Activated CD8-positive, alpha-beta memory T cell treated with anti-CD3 and anti-CD28 coated beads for 4 hours (primary cell): ENCODE data around the gene VASN.
"Not testable (repeated sequence)": the region's sequence is repeated elsewhere in the genome, so short reads cannot be mapped to it uniquely, and the experiment has no call there.

Experiments used
- DNase-seq, 2 donors: peaks; one replicate each; pipeline ENCODE4 v3.0.0-alpha.2; 2020; ENCODE audit warnings: low read depth in 2 of 2

VASN gene

DNA sequence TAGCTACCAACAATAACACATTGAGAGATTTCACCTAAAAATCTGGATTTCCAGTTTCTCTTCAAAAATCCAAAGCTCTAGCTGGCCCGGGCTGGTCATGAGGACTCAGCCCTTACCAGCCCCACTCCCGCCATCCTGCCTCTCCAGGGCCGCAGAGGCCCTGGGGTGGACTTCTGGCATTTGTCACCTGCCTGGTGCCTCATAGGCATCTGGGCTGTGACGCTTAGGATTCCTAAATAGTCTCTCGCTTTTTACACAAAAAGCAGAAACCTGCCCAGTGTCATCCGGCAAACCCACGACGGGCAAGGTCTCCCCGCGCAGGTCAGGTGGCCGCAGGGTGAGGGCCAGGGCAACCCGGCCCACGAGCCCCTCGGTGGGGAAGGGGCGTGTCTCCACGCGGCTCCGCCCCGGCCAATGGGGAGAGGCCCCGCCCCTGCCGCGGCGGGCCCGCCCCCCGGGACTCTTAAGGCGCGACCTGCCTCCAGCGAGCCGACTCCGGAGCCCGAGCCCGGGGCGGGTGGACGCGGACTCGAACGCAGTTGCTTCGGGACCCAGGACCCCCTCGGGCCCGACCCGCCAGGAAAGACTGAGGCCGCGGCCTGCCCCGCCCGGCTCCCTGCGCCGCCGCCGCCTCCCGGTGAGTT is at the start of gene VASN:
Gene VASN (plus strand): TSS at position 492 of the 644 bp plus-strand sequence. CDS start 9,030 bp downstream, outside the sequence.
- DNase-seq: peak; percentile 39 to 41

DNA sequence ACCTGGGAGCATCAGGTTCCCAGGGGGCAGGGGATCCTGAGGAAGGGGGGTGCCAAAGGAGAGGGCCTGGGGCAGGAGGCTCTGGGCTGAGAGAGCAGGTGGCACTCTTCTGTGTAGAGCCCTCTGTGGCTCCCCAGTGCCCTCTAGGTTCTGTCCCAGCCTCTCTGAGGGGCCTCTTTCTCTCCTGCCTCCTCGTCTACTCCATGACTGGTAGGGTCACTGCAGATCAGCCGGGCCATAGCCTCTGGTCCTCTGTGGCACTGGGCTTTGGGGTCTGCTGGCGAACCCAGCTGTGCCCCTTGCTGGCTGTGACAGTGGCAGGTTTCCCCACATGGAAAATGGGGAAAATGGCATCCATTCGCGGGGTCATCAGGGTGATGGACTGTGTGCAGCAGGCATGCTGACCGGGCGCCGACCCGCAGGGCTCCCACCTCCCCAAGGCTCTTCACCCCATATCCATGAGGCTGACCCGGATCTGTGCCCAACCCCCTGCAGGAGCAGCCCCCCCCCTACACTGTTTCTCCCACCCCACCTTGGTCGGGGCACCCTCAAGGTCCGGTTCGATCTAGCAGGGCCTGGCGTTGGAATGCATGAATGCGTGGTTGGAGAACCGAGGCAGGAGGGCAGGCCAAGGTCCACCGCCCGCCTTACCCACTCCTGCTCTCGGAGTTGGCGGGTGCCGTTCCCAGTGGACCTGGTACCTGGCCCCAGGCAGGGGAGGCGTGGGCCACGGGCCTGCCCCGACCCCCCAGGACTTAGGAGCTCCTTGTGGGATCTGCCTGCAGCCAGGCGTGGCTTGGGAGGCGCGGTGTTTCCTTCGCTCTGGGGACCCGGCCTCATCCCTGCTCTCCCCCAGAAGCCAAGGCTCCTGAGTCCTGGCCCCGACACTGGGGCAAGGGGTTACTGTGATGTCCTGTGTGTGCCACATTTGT is 49.3 kb upstream of the VASN start:
- DNase-seq: no peak

DNA sequence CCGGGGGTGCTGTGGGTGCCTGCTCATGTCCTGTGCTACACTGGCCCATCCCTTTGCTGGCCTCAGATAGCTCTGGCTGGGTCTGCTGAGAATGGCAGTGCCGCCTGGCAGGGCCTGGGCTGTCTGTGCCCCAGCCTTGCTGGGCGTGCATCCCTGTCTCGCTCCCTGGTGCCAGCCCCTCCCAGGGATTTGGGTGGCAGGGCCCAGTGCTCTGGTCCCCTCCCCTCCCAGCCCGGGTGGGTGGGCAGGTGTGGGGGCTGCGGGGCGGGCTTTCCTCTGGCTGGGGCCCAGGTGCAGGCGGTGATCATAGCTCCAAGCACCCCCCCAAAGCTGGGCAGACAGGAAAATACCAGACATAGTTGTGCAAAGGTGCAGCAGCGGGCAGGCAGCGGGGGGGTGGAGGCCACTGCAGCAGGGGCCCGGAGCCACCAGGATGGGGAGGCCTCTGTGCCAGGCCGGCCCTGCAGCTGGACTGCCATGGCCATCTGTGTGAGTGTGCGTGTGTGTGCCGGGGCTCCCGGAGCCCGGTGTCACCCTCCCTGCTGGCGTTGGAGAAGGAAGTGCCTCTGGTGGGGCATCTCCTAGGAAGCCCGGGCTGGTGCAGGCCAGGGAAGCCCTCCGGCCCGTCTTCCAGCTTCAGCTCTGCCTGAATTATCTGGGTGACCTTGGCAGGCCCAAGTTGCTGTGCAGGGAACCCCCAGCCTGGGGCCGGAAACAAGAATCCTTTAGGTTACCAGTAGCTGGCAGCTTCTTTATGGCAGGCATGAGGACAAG is 48.4 kb upstream of the VASN start:
- no peak for DNase-seq

DNA sequence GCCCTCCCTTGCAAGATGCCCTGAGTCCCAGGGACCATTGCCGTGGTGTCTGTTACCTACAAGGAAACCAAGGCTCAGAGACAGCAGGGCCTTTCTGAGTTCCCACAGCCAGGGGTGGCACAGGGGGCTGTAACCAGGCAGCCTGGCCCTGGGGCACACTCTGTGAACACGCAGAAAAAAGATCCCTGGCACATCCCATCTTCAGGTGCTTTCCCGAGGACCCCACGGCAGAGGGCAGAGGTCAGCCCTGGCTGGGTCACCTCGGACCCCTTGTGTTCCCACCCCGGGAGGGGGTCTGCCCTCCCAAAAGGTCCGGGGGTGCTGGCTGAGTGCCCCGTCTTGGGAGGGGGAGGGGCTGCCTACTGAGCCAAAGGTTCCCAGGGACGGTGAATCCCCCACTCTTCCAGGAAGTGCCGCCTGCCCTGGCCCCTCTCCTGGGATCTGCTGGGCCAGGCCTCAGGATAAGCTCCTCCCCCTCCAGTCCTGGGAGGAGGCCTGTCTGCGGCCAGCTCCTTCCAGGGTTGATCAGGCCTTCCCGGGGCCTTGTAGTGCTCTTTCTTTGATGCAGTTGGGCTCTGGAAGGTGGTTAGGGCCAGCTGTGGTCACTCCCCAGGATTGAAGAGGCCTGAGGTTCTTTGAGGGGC is 47.7 kb upstream of the VASN start:
- DNase-seq: no peak

DNA sequence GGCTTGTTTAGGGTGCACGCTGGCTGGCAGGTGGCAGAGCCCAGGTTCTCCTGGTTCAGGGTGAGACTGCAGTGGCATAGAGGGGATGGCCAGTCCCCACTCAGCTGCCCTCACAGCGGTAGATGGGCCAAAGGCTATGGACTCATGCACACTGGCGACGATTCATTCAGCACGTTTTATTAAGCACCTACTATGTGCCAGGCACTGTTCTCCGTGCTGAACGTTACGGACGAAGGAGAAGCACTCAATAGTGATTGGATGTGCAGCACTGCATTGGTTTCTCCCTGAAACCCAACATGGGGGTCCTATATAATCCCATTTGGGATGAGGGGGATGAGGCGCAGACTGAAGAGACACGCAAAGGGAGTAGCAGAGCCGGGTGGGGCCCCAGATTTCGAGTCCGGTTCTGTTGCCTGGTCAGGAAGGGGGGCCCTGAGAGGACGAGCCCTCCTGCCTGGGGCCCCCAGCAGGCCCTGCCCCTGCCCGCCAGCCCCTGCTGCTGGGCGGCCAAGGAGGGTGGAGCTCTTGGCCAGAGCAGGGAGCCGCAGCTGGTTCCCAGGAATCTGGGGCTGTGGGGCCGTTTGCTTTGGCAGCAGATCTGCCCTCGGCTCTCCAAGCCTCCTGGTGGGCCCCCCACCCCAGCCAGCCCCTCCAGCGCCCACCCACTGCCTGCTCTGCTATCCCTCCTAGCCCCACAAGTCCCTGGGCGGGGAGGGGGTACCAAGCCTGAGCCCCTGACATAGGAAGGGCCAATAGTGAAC is 47.0 kb upstream of the VASN start:
- no peak for DNase-seq

DNA sequence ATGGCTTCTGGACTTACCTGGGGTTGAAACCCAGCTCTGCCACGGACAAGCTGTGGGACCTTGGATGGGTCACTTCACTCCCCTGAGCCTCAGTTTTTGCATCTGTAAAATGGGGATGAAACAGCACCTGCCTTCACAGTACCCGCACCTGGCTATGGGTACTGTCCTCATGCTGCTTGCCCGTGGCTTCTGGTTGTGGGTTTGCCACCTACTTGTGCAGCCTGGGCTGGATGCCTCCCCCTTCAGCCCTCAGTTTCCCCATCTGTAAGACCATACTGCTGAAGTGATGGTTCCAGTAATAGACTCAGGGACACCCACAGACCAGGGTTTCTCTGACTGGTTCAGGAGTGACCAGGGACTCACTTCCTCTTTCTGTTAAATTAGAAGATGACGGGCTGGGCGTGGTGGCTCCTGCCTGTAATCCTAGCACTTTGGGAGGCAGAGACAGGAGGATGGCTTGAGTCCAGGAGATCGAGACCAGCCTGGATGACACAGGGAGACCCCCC is 46.3 kb upstream of the VASN start:
- no peak for DNase-seq

DNA sequence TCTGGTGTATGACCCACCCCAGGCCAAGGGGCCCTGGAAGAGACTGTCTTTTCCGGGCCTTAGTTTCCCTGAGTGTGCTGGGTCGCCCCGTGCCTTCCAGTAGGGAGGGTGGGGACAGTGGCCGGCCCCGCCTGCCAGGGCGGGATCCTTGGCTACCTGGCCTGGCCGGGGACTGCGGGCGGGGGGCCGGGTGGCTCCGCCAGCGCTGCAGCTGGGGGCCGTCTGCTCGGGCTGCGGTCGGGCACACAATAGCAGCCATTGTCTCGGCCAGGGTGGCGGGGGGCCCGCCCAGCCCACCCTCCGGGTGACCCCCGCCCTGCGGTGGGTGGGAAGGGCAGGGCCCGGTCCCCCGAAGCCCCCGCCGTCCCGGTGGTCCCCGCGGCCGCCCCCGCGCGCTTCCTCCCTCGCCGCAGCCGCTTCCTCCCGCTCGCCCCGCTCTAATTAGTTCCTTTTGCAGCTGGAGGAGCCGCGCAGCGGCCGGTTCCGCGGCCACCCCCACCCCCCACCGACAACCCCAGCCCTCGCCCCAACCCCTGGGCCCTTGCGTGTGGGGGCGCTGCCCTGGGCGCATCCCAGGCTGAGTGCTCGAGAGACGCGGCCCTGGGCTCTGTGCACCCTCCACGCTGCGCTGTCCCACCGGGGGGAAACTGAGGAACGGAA is 44.1 kb upstream of the VASN start:
- no peak for DNase-seq

DNA sequence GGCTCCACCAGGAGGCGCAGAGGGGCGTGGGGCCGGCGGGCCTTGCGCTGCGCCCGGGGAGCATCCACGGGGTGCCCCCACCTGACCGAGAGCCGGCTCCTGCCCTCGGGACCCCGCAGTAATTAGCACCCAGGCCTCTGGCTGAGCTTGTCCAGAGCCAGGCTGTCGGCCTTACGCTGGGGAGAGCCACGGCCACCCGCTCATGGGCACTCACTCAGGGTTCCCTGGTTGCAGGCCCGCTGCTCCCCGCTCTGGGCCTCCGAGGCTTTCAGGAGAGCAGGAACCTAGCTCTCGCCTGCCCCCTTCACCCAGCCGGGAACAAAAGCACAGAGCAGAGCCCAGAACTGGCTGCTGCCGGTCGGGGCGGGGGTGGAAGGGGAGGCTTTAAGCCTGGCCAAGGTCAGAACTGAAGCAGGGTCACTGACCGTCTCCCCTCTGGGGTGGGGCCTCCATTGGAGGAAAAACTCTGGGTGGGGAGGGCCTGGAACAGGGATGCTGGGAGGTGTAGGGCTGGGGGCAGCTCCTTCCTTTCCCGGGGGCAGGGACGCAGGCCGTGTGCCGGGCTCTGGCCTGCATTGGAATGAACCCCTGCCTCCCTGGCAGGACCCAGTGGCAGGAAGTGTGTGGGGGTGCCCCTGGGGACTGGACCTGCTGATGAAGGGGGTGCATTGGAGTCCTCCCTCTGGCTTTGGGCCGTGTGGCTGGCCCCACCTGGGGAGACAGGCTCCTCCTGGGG is 43.4 kb upstream of the VASN start:
- DNase-seq: no peak

DNA sequence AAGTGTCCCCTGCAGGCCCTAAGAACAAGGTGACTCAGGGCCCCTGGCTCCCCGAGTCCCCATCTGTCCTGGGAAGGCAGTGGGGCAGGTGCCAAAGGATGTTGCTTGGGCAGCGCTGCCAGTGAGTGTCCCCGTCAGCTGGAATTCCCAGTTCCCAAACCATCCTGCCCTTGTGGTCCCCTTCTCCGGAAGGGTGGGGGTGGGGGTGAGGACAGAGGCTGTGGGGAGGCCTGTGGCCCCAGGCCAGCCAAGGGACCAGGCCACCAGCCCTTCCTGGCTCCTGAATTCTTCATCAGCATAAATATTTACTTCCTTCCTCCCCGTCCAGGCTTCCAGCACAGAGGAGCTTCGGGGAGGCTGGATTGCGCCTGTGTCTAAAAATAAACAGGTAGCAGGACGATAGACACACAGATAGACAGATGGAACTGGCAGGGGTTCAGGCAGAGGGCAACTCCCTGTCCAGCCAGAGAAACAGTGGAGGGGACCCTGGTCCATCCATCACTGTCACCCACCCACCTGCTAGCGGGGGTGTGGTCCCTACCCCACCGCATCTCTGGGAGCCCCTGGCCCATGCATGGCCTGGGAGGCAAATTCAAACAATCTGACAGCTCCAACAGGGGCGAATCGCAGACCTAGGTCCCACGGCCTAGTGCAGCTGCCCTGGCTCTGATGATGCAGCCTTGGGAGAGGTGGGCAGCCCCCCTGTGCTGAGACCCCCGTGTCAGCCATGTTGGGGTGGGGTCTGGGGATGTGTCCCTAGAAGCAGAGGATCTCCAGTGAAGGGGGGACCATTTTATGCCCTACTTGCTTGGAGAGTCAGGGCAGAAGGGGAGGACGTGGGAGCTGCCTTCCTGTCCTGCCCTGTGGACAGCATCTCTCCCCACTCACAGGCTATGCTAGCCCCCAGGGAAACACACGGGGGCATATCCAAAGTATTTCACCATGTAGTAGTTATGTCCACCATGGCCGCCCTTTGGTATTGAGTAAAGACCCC is 42.6 kb upstream of the VASN start:
- no peak for DNase-seq

DNA sequence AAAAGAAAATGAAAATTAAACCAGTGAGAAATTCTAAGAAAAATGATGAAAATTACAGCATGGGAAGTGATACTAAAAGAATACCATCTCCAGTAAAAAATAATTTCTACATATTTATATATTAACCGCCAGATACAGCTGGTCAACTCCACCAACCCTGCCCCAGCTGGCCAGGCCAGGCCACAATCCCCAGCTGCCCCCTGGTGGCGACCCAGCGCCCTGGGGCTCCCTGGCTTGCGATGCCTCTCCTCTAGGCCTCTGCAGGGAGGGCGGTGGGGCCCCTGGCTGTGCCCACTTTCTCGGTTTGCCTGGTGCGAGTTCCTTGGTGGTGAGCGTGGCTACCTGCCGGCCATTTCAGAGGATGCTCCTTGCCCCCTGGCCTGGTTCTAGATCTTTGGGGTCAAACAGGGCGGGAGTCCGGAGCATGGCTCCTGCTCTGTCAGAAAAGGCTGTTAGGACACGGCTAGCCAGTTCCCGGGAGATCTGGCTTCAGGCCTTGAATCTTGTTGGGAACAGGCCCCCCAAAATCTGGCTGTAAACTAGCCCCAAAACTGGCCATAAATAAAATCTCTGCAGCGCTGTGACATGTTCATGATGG is 41.3 kb upstream of the VASN start:
- DNase-seq: peak in 1 of 2 donors; percentile 44

DNA sequence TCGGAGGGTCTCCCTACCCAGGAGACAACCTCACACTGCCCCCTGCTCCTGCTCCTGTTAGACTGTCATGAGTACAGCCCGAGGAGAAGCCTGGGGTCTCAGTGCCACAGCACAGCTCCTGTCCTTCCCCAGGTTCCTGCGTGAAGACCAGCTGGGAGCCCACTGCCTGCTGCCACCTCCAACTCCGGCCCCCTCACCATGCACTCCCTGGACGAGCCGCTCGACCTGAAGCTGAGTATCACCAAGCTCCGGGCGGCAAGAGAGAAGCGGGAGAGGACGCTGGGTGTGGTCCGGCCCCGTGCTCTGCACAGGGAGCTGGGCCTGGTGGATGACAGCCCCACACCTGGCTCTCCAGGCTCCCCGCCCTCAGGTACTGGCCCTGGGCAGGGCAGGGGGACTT is 39.6 kb upstream of the VASN start:
- DNase-seq: no peak

DNA sequence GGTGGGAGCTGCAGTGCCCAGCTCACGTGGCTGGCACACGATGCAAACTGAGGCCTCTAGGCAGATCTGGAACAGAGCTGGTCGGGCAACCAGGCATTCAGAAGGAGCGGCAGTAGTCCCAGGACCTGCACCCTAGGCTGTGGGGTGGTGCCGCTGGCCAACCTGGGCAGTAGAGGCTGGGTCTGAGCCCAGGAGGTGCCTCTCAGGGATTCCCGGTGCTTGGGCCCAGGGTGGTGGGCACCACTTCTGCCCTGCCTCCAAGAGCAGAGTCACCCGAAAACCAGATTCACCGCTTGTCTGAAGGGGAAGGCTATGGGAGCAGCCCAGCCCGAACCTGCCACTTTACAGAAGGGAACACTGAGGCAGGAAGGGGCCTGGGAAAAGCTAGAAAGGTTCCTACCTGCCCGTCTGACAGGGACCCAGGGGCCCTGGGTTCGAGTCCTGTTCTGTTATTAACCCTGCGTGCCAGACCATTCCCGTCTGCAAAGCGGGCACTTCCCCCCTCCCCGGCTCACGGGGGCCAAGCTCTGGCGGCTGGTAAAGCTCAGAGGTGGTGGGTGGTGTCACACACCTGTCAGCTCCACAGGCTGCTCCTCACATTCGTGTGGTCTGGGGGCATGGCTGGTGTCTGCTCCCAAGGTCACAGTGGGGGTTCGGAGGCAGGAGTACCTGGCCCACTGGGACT is 38.9 kb upstream of the VASN start:
- no peak for DNase-seq

DNA sequence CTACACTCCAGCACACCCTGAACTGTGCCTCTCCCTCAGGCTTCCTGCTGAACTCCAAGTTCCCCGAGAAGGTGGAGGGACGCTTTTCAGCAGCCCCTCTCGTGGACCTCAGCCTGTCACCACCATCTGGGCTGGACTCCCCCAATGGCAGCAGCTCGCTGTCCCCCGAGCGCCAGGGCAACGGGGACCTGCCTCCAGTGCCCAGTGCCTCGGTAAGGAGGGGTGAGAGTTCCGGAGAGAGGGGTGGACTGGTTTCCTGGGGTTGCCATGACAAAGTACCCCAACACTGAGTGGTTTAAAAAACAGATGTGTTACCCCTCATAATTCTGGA is 38.4 kb upstream of the VASN start:
- no peak for DNase-seq

DNA sequence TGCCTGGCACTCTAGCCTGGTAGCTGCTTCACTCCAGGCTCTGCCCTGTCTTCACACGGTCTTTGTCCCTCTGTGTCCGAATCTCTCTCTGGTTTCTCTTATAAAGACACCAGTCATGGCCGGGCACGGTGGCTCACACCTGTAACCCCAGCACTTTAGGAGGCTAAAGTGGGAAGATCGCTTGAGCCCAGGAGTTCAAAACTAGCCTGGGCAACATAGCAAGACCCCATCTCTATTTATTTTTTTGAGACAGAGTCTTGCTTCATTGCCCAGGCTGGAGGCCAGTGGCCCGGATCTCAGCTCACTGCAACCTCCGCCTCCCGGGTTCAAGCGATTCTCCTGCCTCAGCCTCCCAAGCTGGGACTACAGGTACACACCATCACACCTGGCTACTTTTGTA is 37.9 kb upstream of the VASN start:
- DNase-seq: not testable (repeated sequence)

DNA sequence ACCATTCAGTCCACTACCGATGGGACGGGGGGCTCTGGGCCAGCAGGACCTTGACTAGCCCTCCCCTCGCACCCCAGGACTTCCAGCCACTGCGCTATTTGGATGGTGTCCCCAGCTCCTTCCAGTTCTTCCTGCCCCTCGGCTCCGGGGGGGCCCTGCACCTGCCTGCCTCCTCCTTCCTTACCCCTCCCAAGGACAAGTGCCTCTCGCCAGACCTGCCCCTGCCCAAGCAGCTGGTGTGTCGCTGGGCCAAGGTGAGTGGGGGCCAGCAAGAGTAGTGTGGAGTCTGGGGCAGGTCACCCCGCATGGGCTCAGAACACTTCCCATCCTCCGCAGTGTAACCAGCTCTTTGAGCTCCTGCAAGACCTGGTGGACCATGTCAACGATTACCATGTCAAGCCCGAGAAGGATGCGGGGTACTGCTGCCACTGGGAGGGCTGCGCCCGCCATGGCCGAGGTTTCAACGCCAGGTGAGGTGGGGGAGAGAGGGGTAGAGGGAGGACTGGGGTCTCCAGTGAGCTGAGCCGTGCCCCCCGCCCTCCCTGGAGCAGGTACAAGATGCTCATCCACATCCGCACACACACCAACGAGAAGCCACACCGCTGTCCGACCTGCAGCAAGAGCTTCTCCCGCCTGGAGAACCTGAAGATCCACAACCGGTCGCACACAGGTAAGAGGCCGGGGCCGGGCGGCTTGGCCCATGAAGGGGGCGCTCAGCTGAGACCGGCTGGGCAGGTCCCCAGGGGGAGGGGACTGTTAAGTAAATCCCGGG is 36.7 kb upstream of the VASN start:
- no peak for DNase-seq

DNA sequence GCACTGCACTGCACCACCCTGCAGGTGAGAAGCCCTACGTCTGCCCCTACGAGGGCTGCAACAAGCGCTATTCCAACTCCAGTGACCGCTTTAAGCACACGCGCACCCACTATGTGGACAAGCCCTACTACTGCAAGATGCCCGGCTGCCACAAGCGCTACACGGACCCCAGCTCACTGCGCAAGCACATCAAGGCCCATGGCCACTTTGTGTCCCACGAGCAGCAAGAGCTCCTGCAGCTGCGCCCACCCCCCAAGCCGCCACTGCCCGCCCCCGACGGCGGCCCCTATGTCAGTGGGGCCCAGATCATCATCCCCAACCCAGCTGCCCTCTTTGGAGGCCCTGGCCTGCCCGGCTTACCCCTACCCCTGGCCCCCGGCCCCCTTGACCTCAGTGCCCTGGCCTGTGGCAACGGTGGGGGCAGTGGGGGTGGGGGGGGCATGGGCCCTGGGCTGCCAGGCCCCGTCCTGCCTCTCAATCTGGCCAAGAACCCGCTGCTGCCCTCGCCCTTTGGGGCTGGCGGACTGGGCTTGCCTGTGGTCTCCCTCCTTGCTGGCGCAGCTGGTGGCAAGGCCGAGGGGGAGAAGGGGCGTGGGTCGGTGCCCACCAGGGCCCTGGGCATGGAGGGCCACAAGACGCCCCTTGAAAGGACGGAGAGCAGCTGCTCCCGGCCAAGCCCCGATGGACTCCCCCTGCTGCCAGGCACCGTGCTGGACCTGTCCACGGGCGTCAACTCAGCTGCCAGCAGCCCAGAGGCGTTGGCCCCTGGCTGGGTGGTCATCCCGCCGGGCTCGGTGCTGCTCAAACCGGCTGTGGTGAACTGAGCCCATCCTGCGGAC is 34.7 kb upstream of the VASN start:
- no peak for DNase-seq
